Endothelial cell of umbilical vein (primary cell): Measurements from ENCODE around the gene IER3IP1. TPM values are rescaled to one million over a fixed set of nuclear protein-coding genes. Genes with fewer than 3 reads are reported as not detected.

ENCODE experiments used
- BruUV-seq: library from RNA; stranded (reverse); fragments of 400-500 nt; replicated peaks from 2 replicates; lab custom pipeline; 2021; lab: Mats Ljungman, UMichigan
- CTCF ChIA-PET: fragments of 300-600, 350-600 bp; sonication (Branson Sonifier 250); formaldehyde crosslinking; loops from one replicate; lab custom pipeline; 2021; ENCODE audit warnings: antibody characterized with exemption, inconsistent platforms; lab: Charles Lee
- POLR2A ChIA-PET: fragments of 300-600, 350-600 bp; sonication (Branson Sonifier 250); formaldehyde crosslinking; loops from one replicate; lab custom pipeline; 2021; ENCODE audit warnings: antibody characterized with exemption, inconsistent platforms; lab: Charles Lee
- DNase-seq: peaks from one replicate; pipeline ENCODE4 v3.0.0-alpha.2; 2011; ENCODE audit warnings: low read depth, low spot score
- FAIRE-seq: peaks from 2 replicates; lab custom pipeline; 2011; peaks lifted over from hg19 to GRCh38; lab: Jason Lieb, UNC
- H2AFZ ChIP-seq: 2 replicates; pipeline ENCODE4 v1.6.0; 2012; ENCODE audit warnings: low read depth, low read length, control low read depth, inconsistent platforms
- H3K27ac ChIP-seq: 2 replicates; pipeline ENCODE4 v1.5.1; 2011; ENCODE audit warnings: low read depth, mild to moderate bottlenecking, control low read depth, low read length, moderate library complexity; ENCODE audit not compliant: insufficient read depth
- H3K27me3 ChIP-seq, 2 experiments: 2 replicates each; pipeline versions ENCODE4 v1.6.0 to v1.6.1; 2011; ENCODE audit warnings: low read length in 2 of 2, mixed read lengths in 1 of 2; ENCODE audit not compliant: control insufficient read depth in 2 of 2, insufficient read depth in 2 of 2
- H3K36me3 ChIP-seq, 2 experiments: 2 replicates in 1 of 2; 3 replicates in 1 of 2; pipeline ENCODE4 v1.5.1; 2011; ENCODE audit warnings: low read length in 2 of 2, mild to moderate bottlenecking in 1 of 2, moderate library complexity in 1 of 2; ENCODE audit not compliant: control insufficient read depth in 2 of 2, insufficient read depth in 2 of 2; ENCODE audit errors: extremely low read depth in 1 of 2
- H3K4me1 ChIP-seq: 3 replicates; pipeline ENCODE4 v1.5.1; 2011; ENCODE audit warnings: mild to moderate bottlenecking, low read length; ENCODE audit not compliant: control insufficient read depth, insufficient read depth; ENCODE audit errors: extremely low read depth
- H3K4me2 ChIP-seq: 2 replicates; pipeline ENCODE4 v1.6.1; 2011; ENCODE audit warnings: low read length, control low read depth, mixed read lengths; ENCODE audit not compliant: insufficient read depth
- H3K4me3 ChIP-seq, 3 experiments: fragments of 200-600 bp in 1 of 3; sonication (generic), shearing (Covaris generic) in 1 of 3; replicated peaks in 1 of 3; 2 replicates each; pipeline ENCODE4 v1.5.1; 2011 to 2016; ENCODE audit warnings: control low read depth in 3 of 3, low read length in 3 of 3, mild to moderate bottlenecking in 2 of 3, inconsistent platforms in 1 of 3, low read depth in 1 of 3, moderate library complexity in 1 of 3; ENCODE audit not compliant: insufficient read depth in 1 of 3
- H3K79me2 ChIP-seq: 2 replicates; pipeline ENCODE4 v1.6.0; 2012; ENCODE audit warnings: low read length, inconsistent platforms; ENCODE audit not compliant: control insufficient read depth, insufficient read depth
- H3K9ac ChIP-seq: replicated peaks from 2 replicates; pipeline ENCODE3; 2011; ENCODE audit warnings: low read length, control low read depth; ENCODE audit not compliant: insufficient read depth; ENCODE audit errors: extremely low read depth
- H3K9me1 ChIP-seq: replicated peaks from 3 replicates; pipeline ENCODE4 v1.6.0; 2011; ENCODE audit warnings: mild to moderate bottlenecking, low read length; ENCODE audit not compliant: control insufficient read depth, insufficient read depth; ENCODE audit errors: extremely low read depth
- H3K9me3 ChIP-seq: replicated peaks from 2 replicates; pipeline ENCODE4 v1.5.1; 2012; ENCODE audit warnings: low read length, inconsistent platforms; ENCODE audit not compliant: control insufficient read depth, insufficient read depth
- H4K20me1 ChIP-seq: replicated peaks from 2 replicates; pipeline ENCODE3; 2011; ENCODE audit warnings: mild to moderate bottlenecking, low read length; ENCODE audit not compliant: control insufficient read depth, insufficient read depth; ENCODE audit errors: extremely low read depth
- CTCF ChIP-seq, 2 donors: IDR thresholded peaks; 1 replicate in 1 of 2; 2 replicates in 1 of 2; pipeline ENCODE4 v1.5.1; 2011; ENCODE audit warnings: low read length in 2 of 2, mild to moderate bottlenecking in 2 of 2, moderate library complexity in 2 of 2, control low read depth in 1 of 2, inconsistent platforms in 1 of 2, low read depth in 1 of 2; ENCODE audit not compliant: insufficient read depth in 1 of 2; ENCODE audit errors: extremely low read depth in 1 of 2
- EZH2 ChIP-seq: IDR thresholded peaks from 2 replicates; pipeline ENCODE4 v1.6.1; 2012; ENCODE audit warnings: borderline replicate concordance, low read depth, mild to moderate bottlenecking, moderate library complexity, low read length, inconsistent platforms; ENCODE audit not compliant: severe bottlenecking
- FOS ChIP-seq: IDR thresholded peaks from 2 replicates; pipeline ENCODE4 v1.6.1; 2011; ENCODE audit warnings: mild to moderate bottlenecking, low read length, moderate library complexity, borderline replicate concordance; ENCODE audit not compliant: insufficient read depth
- GATA2 ChIP-seq: IDR thresholded peaks from 2 replicates; pipeline ENCODE4 v1.7.0; 2011; ENCODE audit warnings: low read depth, mild to moderate bottlenecking, moderate library complexity, mixed read lengths, low read length; ENCODE audit not compliant: insufficient read length, insufficient read depth
- JUN ChIP-seq: IDR thresholded peaks from 2 replicates; pipeline ENCODE4 v1.6.1; 2011; ENCODE audit warnings: borderline replicate concordance, low read depth; ENCODE audit not compliant: insufficient read length, insufficient read depth
- MAX ChIP-seq: IDR thresholded peaks from 2 replicates; pipeline ENCODE4 v1.6.1; 2011; ENCODE audit not compliant: insufficient read depth, insufficient read length
- MYC ChIP-seq: IDR thresholded peaks from one replicate; pipeline ENCODE4 v1.6.1; 2011; ENCODE audit warnings: mild to moderate bottlenecking, low read depth, low read length
- POLR2A ChIP-seq: IDR thresholded peaks from 2 replicates; pipeline ENCODE4 v1.6.1; 2012; ENCODE audit warnings: low read depth, mild to moderate bottlenecking, control low read depth, low read length
- POLR2AphosphoS5 ChIP-seq: IDR thresholded peaks from 2 replicates; pipeline ENCODE4 v1.6.1; 2012; ENCODE audit warnings: low read depth, mild to moderate bottlenecking, control low read depth, low read length, moderate library complexity; ENCODE audit not compliant: insufficient read depth
- dilution Hi-C: fragments of 300-500 bp; cut with MboI; formaldehyde crosslinking; loops from one replicate; pipeline ENCODE4 v1.15.0; 2019; ENCODE audit warnings: low sequenced_read_pairs; ENCODE audit not compliant: extremely low pct_ligation_motif_present
- intact Hi-C: fragments of 100-400 bp; cut with micrococcal nuclease; formaldehyde crosslinking; loops from one replicate; pipeline ENCODE4 v1.10.0; 2022
- polyA plus RNA-seq, 4 experiments: library from polyadenylated mRNA; depleted of rRNA in 3 of 4; stranded (reverse) in 3 of 4; unstranded in 1 of 4; fragments of >200 nt; gene quantifications; 2 replicates each; pipeline versions ENCODE4 v1.2.1 to v1.2.3, GENCODE V29; 2011 to 2012; ENCODE audit warnings: missing spikeins in 1 of 4
- total RNA-seq: library from RNA; stranded (reverse); gene quantifications from 2 replicates; pipeline ENCODE4 v1.2.3, GENCODE V29; 2021

IER3IP1 gene
- total and polyA plus RNA-seq, 2 donors (not counting 3 experiments of a cell fraction or from before 2014, with no cell fraction given): 9.6 to 14.2 TPM

GRCh38 chr18:47151439-47151838 lies 24.7 kb downstream of the IER3IP1 start:
- BruUV-seq: no TSS peak
- Histone ChIP-seq H3K79me2 (peaks cover 14% of the 10 kb centered on the region), H3K27me3 (no peaks in the 10 kb centered on the region), H2AFZ (no peak overlapping the region), H4K20me1 (no peaks in the 10 kb centered on the region), H3K9me1 (no peaks in the 10 kb centered on the region), H3K4me1 (peaks cover 15% of the 10 kb centered on the region), H3K9ac (no peak overlapping the region), H3K36me3 (peaks cover 1 to 3% of the 10 kb centered on the region in 2 experiments), H3K9me3 (no peaks in the 10 kb centered on the region), H3K4me3 (no peak overlapping the region), H3K4me2 (peak overlapping the region; percentile 80), H3K27ac (no peak overlapping the region)
- FAIRE-seq: no peak
- POLR2A ChIA-PET: no interaction called here
- dilution Hi-C loops (no loop called here), intact Hi-C loops (no loop called here)
- DNase-seq: no peak
- CTCF ChIA-PET: interaction anchor here (2.0 kb wide), 1 partner anchor 605 kb away, joined by 5 read pairs; no protein-coding TSS in a partner anchor
- TF ChIP-seq POLR2A (no peak), MAX (no peak)

GRCh38 chr18:47150824-47151366 lies 25.3 kb downstream of the IER3IP1 start:
- no peak for FAIRE-seq
- Histone ChIP-seq H3K27ac (peak overlapping the region; percentile 63), H3K9me1 (no peaks in the 10 kb centered on the region), H3K9me3 (no peaks in the 10 kb centered on the region), H2AFZ (peak overlapping the region; percentile 73), H3K9ac (peak overlapping the region; percentile 62), H3K27me3 (no peaks in the 10 kb centered on the region), H3K4me1 (peaks cover 15% of the 10 kb centered on the region), H3K4me3 (peak overlapping the region; percentile 21 to 72 (median 57)), H3K4me2 (peak overlapping the region; percentile 80), H3K79me2 (peaks cover 17% of the 10 kb centered on the region), H4K20me1 (no peaks in the 10 kb centered on the region), H3K36me3 (peaks cover 1 to 3% of the 10 kb centered on the region in 2 experiments)
- POLR2A ChIA-PET: interaction anchor here (0.6 kb wide), 1 partner anchor 15 kb away, joined by 6 read pairs; no protein-coding TSS in a partner anchor
- TF ChIP-seq MYC (no peak), POLR2AphosphoS5 (no peak), CTCF (IDR thresholded peaks at IDR 0.05; ENCODE audit: extremely low read depth in 1 of 2, insufficient read depth in 1 of 2, low read depth in 1 of 2, low read length in 2 of 2) (no peak), POLR2A (no peak), EZH2 (no peak), JUN (no peak), FOS (no peak), MAX (no peak), GATA2 (no peak)
- dilution Hi-C loops (no loop called here), intact Hi-C loops (loop anchor here (1.0 kb wide), 2 partner anchors 25 to 51 kb away; partner anchors contain the start of gene IER3IP1)
- no peak for DNase-seq
- CTCF ChIA-PET: interaction anchor here (1.6 to 2.1 kb wide), 3 partner anchors 37 to 605 kb away, joined by 5 to 17 read pairs (median 8); no protein-coding TSS in a partner anchor
- TSS peak; percentile 82 for BruUV-seq
